Activated T-cell treated with anti-CD3 and anti-CD28 coated beads, Interleukin-2, amount 50 U/mL, for 48 hours (primary cell): ENCODE measurements around the gene CBFA2T3.

Experiments
- DNase-seq, 2 experiments: peaks; one replicate each; pipeline ENCODE4 v3.0.0-alpha.2; 2020

Gene CBFA2T3

GRCh38 chr16:88974916-88975215 lies 2.1 kb downstream of the CBFA2T3 start:
- DNase-seq, result no peak

- no peak for DNase-seq
These were observed 2.7 kb downstream of the CBFA2T3 start for GRCh38 chr16:88974080-88974915.

GRCh38 chr16:88973415-88974050 lies 3.5 kb downstream of the CBFA2T3 start:
- DNase-seq, result no peak

GRCh38 chr16:88973007-88973410 lies 4.0 kb downstream of the CBFA2T3 start:
- DNase-seq, result no peak

GRCh38 chr16:88972349-88972748 lies 4.7 kb downstream of the CBFA2T3 start:
- no peak for DNase-seq

- no peak for DNase-seq
These were observed 5.5 kb downstream of the CBFA2T3 start for GRCh38 chr16:88971371-88972097.

GRCh38 chr16:88970539-88971065 lies 6.4 kb downstream of the CBFA2T3 start:
- no peak for DNase-seq

GRCh38 chr16:88970050-88970449 lies 7.0 kb downstream of the CBFA2T3 start:
- DNase-seq, result no peak

- DNase-seq, result no peak
These were observed 7.6 kb downstream of the CBFA2T3 start for GRCh38 chr16:88969361-88969831.

- no peak for DNase-seq
These were observed 8.3 kb downstream of the CBFA2T3 start for GRCh38 chr16:88968589-88969280.

GRCh38 chr16:88967830-88968588 lies 9.0 kb downstream of the CBFA2T3 start:
- no peak for DNase-seq

GRCh38 chr16:88966986-88967829 lies 9.8 kb downstream of the CBFA2T3 start:
- no peak for DNase-seq

- no peak for DNase-seq
These were observed 11.1 kb downstream of the CBFA2T3 start for GRCh38 chr16:88965826-88966480.

GRCh38 chr16:88965411-88965810 lies 11.6 kb downstream of the CBFA2T3 start:
- DNase-seq, result no peak

GRCh38 chr16:88964636-88965035 lies 12.4 kb downstream of the CBFA2T3 start:
- no peak for DNase-seq

- no peak for DNase-seq
These were observed 13.4 kb downstream of the CBFA2T3 start for GRCh38 chr16:88963583-88963982.

- no peak for DNase-seq
These were observed 14.4 kb downstream of the CBFA2T3 start for GRCh38 chr16:88962478-88963152.

- DNase-seq, result no peak
These were observed 16.0 kb downstream of the CBFA2T3 start for GRCh38 chr16:88961011-88961410.

GRCh38 chr16:88960516-88960915 lies 16.5 kb downstream of the CBFA2T3 start:
- no peak for DNase-seq

GRCh38 chr16:88959022-88959421 lies 18.0 kb downstream of the CBFA2T3 start:
- no peak for DNase-seq
